GM21526 (cell line): ENCODE data around the gene ZSCAN10.
"Not testable (repeated sequence)": the region's sequence is repeated elsewhere in the genome, so short reads cannot be mapped to it uniquely, and the experiment has no call there.

Experiments used
- ATAC-seq: cut with Tn5 transposase; IDR thresholded peaks from one replicate; pipeline ENCODE4 v1.9.1; 2021; ENCODE audit warnings: moderate library complexity; ENCODE audit not compliant: unreplicated experiment, low FRiP score

Gene ZSCAN10

DNA sequence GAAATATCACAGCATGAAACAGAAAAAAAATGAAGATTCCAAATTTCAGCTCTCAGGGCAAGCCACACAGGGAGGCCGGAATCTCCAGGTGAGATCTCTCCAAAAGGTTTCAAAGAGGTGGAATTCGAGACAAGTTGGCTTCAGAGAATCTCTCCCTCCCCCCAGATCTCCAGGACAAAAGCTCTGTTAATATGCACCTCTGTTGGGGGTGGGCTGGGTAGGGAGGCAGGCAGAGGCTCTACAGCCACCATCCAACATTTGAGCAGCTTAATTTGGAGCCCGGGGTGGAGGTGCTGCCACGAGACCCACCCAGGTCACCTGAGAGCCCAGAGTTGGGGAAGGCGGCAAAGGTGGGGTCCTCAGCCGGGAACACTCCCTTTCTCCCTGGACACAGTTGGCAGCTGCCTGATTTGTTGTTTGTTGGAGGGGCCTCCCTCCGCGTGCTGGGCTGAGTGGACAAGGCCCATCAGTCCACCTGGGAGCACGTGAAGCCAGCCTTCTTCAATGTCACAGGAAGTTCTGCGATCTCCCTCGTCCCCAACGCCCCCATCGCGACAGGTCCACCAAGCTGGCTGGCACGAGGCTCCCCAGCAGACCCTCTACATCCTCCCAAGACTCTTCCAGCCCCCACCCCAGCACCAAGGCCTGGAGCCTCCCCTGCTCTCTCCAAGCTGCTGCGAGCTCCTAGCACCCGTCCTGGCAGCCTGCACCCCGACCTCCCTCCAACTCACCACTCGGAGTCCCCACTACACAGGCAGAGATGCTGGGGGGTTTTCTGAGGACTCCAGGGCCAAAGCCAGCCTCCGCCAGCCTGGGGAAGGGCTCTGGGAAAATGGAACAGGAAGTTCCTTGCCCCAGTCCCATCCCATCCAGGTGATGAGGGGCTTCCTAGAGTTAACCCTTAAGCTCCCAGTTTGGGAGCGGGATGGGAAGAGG, at the start of gene ZSCAN10:
Gene ZSCAN10, minus strand, starts transcription at position 836 of the 936 bp plus-strand sequence. CDS start 6,357 bp downstream, outside the sequence.
- ATAC-seq: no peak

DNA sequence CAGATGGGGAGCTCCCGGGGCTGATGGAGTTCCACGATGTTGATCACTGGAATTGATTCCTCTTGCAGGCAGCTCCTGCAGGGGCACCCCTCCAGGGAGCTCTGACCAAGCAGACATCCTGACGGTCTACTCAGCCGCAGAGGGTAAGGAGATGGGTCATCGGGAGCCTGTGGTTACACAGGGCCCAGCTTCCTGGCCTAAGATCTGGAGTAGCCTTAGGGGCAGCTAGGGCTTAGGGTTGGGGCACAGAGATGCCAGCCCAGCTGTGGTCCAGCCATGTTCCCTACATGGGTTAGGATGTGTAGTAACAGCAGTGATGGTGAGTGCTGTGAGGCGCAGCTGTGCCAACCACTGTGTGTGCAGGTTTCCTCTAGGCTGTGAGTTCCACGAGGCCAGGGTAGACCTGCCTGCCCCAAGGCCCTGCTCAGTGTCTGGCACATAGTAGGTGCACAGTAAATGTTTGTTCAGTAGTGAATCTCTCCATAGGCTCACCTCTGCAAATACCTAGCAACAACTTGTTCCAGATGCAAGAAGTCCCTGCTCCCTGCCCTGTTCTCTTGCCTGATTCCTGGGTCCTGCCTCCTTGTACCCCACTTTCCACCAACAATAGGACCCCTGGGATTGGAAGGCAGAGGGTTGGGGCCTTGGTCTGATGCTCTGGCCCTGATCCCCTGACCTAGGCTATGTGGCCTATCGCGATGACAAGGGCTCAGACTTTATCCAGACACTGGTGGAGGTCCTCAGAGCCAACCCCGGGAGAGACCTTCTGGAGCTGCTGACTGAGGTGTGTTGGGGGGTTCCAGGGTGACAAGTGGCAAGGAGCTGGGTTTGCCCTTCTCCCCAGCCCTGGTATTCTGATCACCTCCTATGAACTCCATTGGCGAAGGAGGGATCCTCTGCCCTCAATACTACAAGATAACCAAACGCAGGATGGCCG, 49.4 kb upstream of the ZSCAN10 start:
- no peak for ATAC-seq

DNA sequence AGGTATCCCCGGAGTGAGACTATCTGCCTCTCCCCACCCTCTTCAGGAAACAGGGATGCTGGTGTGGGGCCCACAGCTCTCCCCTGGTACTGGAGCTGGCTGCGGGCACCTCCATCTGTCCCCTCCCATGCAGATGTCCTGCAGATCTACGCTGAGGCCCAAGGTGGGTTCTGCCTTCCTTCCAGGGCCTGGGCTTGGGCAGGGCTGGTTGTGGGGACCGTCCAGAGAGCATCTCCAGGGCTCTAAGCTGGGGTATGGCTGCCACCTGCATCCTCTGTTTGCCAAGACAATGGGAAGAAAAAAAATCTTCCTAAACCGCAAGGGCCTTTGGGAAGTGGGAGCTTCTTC, 48.6 kb upstream of the ZSCAN10 start:
- ATAC-seq: no peak

DNA sequence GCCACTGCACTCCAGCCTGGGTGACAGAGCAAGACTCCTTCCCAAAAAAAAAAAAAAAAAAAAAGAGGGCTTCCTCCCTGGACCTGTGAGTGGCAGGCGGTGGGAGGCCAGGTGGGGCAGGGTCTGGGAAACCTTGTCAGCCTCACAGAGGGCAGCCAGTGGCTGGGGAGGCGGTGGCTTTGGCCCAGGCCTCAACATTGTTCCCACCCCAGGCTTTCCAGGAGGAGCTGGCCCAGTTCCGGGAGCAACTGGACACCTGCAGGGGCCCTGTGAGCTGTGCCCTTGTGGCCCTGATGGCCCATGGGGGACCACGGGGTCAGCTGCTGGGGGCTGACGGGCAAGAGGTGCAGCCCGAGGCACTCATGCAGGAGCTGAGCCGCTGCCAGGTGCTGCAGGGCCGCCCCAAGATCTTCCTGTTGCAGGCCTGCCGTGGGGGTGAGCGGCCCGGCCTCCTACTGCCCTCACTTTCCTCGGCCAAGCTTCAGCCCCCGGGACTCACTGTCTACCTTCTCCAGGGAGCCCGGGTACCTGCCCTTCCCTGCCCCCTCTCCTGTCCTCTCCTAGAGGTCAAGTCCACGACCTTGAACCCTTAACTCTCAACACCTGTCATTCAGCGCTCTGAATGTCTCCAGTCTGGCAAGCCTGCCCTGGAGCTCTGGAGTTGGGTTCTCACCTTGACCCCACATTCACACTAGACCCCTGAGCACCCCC, 48.1 kb upstream of the ZSCAN10 start:
- no peak for ATAC-seq

DNA sequence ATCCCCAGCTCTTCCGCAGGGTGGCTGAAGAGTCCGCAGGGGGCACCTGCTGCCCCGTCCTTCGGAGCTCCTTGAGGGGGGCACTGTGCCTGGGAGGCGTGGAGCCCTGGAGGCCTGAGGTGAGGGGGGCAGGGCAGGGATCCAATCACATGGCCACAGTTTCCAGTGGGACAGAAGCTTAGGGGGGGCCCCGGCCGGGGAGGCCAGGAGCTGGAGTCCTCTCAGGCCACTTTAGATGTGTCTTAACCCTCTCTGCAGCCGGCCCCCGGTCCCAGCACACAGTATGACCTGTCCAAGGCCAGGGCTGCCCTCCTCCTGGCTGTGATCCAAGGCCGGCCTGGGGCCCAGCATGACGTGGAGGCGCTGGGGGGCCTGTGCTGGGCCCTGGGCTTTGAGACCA, 46.6 kb upstream of the ZSCAN10 start:
- ATAC-seq: no peak

DNA sequence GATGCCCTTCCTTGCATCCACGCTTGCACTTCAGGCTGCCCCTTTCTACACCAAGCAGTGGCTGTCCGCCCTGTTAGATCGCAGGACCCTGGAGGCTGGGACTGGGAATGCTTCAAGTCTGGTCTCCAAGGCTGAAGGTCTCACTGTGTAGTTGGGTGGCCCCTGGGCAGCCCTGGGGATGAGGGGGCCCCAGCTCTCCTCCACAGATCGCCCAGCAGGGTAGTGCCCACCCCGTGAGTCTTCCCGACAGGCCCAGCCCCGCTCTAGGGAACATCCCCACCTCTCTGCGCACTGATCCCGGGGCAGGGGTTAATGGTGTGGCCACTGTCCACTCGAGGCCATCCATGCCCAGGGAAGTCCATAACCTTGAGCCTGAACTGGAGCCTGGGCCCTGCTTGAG, 46.1 kb upstream of the ZSCAN10 start:
- ATAC-seq: no peak

DNA sequence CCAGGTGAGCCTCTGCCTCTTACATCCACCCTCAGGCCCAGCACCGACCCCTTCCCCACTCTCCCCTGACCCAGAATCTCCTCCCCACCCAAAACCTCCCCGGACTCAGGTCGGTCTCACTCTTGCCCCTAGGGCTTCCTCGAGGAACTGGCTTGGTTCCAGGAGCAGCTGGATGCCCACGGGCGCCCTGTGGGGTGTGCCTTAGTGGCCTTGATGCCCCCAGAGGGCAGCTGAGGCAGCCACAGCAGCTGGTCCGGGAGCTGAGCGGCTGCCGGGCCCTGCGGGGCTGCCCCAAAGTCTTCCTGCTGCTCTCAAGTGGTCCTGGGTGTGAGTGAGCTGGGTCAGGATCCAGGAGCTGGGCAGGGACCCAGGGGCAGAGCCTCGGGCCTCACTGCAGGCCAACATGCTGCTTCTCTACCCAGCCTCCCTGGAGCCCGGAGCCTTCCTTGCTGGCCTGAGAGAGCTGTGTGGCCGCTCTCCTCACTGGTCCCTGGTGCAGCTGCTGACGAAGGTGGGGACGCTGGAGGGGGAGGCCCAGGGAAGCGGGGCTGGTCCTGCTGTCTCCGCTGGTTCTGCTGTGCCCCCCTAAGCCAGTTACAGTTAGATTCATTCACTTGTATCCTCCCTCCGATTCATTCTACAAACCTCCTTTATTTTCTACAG, 45.4 kb upstream of the ZSCAN10 start:
- ATAC-seq: no peak

DNA sequence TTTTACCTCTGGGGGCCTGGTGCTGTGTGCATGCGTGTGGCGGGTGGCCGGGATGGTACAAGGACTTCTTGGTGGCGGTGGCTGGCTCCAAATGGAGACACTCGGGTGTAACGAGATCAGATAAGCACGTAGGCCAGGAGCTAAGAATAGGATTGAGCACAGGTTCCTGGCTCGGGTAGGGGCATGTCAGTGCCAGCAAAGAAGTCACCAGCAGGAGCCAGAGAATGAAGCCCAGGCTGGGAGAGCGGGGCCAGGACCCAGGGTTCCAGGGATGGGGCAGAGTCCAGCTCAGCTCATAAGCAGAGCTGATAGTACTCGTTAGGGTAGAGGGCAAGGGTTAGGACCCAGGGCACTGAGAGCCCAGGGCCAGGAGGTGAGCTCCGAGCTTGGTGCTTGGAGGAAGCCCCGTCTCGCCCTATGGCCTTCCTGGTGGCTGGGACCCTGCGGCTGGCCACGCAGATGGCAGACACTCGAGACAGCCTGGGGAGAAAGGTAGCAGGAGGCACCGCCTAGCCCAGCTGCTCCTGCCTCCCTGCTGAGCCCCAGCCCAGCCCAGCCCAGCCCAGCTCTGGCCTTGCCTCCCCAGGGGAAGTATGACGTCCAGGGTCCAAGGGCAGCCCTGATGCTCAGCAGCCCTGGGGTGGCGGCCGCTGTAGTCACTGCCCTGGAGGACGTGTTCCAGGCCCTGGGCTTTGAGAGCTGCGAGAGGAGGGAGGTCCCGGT, 44.7 kb upstream of the ZSCAN10 start:
- ATAC-seq: no peak

DNA sequence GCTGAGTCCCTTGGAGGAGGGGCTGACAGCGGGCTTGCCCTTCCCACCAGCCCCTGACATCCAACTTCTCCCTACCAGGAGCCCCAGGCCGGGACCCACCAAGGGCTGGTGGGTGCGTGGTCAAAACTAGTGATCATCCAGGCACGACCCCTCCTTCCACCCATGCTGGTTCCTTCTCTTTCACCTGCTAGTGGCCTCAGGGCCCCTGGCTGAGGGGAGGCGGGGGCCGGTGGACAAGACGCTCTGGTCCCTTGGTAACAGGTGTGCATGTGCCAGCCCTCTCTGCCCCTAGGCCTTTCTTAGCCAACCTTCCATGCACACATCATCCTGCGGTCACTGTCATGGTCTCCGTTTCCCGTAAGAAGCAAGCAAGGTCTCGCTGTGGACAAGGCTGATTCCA, 44.1 kb upstream of the ZSCAN10 start:
- no peak for ATAC-seq

DNA sequence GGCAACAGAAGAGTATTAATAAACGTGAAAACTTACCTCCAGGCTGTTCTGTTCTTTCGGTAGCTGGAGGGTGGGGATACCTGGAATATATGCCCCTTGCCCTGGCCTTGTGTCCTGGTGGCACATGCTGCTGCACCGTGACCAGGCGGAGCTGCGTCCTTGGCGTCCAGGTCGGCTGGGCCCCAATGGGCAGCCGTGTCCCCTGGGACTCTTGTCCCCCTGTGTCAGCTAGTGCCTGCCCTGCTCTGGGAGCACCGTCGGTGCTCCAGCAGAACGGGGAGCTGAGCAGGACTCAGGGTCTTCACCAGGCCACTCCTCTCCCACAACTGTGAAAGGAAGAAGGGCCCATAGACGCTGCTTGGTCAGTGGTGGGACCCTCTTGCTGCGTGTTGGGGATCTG, 43.7 kb upstream of the ZSCAN10 start:
- no peak for ATAC-seq

DNA sequence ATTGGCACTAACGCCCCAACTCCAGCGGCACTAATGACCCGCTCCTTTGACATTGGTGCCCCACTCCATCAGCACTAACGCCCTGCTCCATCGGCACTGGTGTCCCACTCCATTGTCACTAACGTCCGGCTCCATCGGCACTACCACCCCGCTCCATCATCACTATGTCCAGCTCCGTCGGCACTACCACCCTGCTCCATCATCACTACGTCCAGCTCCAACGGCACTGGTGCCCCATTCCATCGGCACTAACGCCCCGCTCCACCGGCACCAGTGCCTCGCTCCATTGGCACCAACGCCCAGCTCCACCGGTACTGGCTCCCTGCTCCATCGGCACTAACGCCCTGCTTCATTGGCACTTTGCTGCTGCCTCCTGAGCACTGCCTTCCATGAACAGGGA, 43.2 kb upstream of the ZSCAN10 start:
- ATAC-seq: no peak

DNA sequence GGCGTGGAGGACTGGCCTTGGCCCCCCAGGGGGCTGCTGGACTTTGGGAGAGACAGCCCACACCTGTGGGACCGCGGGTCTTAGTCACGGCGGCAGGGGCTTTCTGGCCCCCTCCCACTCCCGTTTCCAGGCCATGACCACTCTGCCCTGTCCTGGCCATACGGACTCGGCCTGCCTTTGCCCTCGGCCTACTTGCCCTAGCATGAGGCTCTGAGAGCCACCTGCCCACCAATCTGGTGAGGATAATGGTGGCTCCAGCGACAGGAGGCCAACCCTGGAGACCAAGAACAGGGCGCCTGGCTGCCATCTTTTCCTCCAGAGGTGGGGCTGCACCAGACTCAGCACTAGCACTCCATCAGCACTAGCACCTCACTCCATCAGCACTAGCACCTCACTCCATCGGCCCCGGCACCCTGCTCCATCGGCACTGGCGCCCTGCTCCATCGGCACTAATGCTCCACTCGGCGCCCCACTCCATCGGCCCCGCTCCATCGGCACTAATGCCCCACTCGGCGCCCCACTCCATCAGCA, 42.8 kb upstream of the ZSCAN10 start:
- ATAC-seq: no peak

DNA sequence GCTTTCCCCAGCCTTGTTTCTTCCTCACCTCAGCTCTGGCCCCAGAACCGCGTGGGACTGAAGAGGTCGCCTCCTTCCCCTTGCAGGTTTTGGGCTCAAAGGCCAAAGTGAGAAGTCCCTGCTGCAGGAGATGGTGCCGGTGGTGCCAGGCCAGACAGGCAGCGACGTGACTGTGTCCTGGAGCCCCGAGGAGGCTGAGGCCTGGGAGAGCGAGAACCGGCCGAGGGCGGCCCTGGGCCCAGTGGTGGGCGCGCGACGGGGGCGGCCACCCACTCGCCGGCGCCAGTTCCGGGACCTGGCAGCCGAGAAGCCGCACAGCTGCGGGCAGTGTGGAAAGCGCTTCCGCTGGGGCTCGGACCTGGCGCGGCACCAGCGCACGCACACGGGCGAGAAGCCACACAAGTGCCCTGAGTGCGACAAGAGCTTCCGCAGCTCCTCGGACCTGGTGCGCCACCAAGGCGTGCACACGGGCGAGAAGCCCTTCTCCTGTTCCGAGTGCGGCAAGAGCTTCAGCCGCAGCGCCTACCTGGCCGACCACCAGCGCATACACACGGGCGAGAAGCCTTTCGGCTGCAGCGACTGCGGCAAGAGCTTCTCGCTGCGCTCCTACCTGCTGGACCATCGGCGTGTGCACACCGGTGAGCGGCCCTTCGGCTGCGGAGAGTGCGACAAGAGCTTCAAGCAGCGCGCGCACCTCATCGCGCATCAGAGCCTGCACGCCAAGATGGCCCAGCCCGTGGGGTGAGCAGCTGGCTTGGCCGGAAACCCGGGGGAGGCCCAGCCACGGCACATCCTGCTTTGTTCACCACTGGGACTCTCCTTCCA, 41.7 kb upstream of the ZSCAN10 start:
- no peak for ATAC-seq

DNA sequence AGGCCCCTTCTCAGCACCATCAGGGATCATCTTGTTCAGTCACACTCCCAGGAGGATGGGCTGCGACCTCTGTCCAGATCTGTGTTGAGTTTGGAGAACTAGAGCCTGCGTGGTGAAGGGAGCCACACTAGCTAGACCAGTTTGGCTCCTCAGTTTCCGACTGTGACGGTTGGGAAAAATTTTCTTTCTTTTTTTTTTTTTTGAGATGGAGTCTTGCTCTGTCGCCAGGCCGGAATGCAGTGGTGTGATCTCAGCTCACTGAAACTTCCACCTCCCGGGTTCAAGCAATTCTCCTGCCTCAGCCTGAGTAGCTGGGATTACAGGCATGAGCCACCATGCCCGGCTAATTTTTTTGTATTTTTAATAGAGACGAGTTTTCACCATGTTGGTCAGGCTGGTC, 40.5 kb upstream of the ZSCAN10 start:
- not testable (repeated sequence) for ATAC-seq

DNA sequence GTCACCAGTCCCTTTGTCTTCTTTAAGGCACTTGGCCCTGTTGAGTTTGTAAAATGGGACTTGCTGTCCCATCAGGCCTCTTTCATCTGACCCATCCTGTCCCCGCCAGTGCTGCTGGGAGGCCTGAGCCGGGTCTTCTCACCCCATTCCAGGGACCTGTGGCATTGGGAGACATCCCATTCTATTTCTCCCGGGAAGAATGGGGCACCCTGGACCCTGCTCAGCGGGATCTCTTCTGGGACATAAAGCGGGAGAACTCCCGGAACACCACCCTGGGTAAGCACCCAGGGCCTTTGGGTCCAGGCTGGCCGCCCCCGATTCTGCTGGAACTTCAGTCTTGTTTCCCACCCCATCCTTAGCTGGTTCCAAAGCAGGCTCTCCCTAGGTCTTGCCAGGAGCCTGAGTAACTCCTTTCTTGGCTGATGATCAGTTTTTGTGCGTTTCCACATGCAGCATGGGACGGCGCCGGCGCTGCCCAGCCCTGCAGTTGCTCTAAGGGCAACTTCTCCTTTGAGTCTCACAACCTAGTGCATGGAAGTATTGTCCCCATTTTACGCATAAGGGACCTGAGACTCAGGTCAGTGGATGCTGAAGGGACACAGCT, 39.8 kb upstream of the ZSCAN10 start:
- ATAC-seq: no peak

DNA sequence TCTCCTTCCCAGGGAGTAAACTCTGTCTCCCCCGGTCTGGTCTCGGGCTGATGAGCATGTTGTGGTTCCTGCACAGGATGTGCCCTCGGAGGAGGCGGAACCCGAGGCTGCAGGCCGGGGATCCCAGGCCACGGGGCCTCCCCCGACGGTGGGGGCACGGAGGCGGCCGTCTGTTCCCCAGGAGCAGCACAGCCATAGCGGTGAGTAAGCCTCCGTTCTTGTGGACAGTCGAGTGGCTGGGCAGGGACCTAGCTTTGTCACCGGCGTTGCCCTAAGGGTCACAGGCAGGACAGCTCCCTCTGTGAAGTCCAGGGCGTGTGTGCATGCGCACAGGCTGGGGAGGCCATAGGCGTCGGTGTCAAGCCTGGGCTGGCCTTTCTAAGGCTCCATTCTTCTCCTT, 39.2 kb upstream of the ZSCAN10 start:
- no peak for ATAC-seq

DNA sequence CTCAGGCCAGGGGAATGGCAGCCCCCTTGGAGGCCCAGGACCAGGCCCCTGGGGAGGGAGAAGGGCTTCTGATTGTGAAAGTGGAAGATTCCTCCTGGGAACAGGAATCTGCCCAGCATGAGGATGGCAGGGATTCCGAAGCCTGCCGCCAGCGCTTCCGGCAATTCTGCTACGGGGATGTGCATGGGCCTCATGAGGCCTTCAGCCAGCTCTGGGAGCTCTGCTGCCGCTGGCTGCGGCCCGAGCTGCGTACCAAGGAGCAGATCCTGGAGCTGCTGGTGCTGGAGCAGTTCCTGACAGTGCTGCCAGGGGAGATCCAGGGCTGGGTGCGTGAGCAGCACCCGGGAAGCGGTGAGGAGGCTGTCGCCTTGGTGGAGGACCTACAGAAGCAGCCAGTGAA, 38.2 kb upstream of the ZSCAN10 start:
- no peak for ATAC-seq

DNA sequence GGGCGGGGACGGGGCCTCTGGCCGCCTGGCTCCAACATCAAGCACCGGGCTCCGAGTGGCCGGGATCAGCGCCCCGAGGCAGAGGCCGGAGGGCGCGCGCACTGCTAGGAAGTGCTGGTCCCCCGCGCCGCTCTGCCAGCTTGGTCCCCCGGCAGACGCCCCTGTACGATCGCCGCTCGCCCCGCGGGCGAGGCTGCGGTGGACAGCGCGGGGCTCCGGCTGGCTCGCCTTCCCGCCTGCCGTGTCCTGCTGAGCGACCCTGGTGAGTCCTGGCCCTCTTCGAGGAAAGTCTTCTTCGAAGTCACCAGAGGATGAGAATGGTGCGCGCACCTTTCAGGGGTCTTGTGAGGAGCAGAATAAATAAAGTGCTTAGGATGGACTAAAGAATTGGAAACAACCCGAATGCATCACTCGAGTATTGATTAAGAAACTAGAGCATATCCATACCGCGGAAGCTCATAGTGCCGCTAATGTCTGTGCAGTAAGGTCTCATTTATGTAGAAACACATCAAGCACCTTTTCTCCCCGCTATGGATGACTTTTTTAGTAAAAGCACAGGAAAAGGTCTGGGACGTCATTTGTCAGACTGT, 36.1 kb upstream of the ZSCAN10 start:
- ATAC-seq: peak; percentile 34
